Activated CD8-positive, alpha-beta memory T cell treated with anti-CD3 and anti-CD28 coated beads for 4 hours (primary cell): ENCODE measurements around the gene MFSD8.
"Not testable (repeated sequence)": the region's sequence is repeated elsewhere in the genome, so short reads cannot be mapped to it uniquely, and the experiment has no call there.

ENCODE experiments used
- DNase-seq, 2 donors: peaks; one replicate each; pipeline ENCODE4 v3.0.0-alpha.2; 2020; ENCODE audit warnings: low read depth in 2 of 2

The MFSD8 gene

DNA sequence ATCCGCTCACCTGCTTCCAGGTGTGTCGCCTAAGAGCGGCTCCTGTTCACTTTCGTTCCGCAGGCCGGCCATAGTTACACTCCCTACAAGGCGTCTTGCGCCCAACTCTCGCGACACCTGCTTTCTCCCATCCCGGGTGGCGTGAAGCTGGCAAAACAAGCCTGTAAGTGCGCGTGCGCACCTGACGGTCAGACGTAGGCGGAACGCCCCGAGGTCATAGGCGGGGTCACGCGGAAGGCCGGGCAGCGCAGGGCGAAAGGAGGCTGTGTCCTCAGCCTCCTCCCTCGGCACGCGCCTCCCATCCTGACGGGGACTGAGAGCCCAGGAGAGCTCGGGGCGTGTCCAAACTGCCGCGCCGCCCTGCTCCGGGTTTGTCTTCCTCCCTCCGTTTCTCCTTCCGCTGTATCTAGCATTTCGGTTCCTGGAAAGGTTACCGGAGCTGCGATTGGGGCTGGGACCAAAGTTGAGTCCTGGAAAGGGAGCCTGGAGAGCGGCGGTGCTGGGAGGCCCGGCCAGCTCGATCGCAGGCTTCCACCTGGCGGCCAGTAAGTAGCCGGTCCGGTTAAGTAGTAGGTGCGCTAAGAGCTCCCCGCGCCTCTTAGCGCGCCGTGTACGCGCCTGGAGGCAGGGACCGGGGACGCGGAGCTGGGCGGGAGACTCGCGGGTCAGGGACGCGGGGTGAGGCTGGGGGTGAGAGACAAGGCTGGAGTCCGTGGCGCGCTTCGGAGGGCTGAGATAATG is at the start of gene MFSD8, which contains the start of gene ABHD18:
TSS of gene MFSD8 (minus strand) at position 112 of the 741 bp plus-strand sequence. CDS start at position 72, 40 bp downstream.
TSS of gene ABHD18 (plus strand) at position 345 of the 741 bp plus-strand sequence. CDS start 17,550 bp downstream, outside the sequence.
- DNase-seq: peak; percentile 98 to 99

- DNase-seq: no peak
Observed at GRCh38 chr4:128009428-128009827, 44.5 kb upstream of the MFSD8 start.

DNA sequence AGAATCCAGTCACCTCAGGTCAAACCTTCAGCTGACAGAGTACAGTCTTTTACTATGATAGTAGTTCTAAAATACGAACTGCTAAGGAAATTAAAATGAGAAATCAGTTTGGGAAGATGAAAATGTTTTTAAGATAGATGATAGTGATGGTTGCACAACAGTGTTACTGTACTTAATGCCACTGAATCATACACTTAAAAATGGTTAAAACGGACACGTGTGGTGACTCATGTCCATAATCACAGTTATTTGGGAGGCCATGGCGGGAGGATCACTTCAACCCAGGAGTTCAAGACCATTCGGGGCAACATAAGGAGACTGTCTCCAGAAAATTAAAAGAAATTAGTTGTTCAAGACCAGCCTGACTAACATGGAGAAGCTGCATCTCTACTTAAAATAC is 41.6 kb upstream of the MFSD8 start:
- DNase-seq: no peak

DNA sequence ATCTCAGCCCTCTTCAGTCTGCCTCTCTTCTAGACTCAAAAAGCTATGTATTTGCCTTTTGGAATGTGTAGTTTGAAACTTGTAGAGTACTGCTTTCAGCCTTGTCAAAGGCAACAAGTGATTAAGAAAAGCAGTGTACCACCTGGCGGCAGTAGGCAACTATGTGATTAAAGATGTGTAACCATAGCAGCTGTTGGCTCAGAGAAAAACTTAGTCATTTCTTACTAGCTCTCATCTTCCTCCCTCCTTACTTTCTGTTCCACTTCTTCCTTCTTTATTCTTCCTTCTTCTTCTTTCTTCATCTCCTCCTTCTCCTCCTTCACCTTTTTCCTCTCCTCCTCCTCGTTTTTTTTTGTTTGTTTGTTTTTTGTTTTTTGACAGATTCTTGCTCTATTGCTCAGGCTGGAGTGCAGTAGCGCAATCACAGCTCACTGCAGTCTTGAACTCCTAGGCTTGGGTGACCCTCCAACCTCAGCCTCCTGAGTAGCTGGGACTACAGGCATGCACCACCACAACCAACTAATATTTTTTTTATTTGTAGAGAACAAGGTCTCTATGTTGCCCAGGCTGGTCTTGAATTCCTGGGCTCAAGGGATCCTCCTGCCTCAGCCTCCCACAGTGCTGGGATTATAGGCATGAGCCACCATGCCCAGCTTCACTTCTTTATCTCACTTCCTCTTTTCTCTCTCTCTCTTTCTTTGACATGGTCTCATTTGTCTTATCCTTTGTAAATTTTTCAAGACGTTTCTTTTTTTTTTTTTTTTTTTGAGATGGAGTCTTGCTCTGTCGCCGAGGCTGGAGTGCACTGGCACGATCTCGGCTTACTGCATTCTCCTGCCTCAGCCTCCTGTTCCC is 32.8 kb upstream of the MFSD8 start:
- DNase-seq: no peak

- DNase-seq: not testable (repeated sequence)
Observed at GRCh38 chr4:127996521-127996920, 31.5 kb upstream of the MFSD8 start.

- no peak for DNase-seq
Observed at GRCh38 chr4:127995776-127996175, 30.8 kb upstream of the MFSD8 start.

- DNase-seq: no peak
Observed at GRCh38 chr4:127993151-127993550, 28.2 kb upstream of the MFSD8 start.

DNA sequence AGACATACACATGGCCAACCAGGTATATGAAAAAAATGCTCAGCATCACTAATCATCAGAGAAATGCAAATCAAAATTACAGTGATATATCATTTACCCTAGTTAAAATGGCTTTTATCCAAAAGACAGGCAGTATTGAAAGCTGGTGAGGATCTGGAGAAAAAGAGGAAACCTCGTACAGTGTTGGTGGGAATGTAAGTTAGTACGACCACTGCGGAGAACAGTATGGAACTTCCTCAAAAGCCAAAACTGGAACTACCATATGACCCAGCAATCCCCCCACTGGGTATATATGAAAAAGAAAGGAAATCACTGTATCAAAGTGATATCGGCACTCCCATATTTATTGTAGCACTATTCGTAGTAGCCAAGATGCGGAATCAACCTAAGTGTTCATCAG is 23.7 kb upstream of the MFSD8 start:
- DNase-seq: no peak

- DNase-seq: no peak
Observed at GRCh38 chr4:127985989-127986388, 21.0 kb upstream of the MFSD8 start.

DNA sequence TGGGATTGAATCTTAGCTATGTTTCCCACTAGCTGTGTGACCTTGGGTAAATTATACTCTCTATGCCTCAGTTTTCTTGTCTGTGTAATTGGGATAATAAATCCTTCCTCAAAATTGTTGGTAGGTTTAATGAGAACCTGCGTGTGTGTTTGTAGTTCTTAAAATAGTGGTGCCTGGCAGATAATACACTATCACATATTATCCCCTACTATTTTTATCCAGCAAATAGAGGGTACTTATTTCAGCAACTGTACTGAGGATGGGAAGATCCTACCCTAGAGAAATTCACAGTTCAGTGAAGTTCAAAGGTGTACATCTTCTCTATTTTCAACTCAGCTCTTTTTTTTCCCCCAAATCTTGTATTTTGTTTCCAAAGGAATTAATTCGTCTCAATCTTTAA is 17.5 kb upstream of the MFSD8 start:
- DNase-seq: no peak

GRCh38 chr4:127978930-127979329 is 14.0 kb upstream of the MFSD8 start:
- no peak for DNase-seq

DNA sequence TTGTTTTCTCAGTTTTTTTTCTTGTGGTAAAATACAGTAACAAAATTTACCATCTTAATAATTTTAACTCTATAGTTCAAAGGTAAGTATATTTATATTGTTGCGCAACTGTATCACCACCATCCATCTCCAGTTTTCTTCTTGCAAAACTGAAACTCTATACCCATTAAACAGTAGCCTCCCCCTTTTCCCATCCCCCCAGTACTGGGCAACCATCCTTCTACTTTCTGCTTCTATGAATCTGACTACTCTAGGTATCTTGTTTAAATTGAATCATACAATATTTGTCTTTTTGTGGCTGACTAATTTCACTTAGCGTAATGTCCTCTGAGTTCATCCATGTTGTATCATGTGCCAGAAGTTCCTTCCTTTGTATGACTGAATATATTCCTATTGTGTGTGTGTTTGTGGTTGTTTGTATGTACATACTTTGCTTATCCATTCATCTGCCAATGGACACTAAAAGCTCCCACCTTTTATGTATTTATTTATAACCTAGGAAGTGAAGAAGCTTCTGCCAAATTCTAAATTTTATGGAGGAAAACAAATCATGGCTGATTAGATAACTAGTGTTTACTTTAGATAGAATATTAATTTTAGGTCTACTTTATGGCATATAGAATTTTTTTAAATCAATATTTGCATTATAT is 10.3 kb upstream of the MFSD8 start:
- no peak for DNase-seq

DNA sequence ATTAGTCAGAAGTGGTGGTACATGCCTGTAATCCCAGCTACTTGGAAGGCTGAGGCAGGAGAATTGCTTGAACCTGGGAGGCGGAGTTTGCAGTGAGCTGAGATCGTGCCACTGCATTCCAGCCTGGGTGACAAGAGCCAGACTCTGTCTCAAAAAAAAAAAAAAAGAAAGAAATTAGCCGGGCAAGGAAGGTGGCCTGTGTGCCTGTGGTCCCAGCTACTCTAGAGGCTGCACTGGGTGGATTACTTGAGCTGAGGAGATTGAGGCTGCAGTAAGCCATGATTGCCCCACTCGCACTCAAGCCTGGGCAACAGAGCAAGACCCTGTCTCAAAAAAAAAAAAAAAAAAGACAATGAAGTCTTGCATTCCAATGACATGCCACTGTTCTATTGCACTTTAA is 6.0 kb upstream of the MFSD8 start:
- DNase-seq: not testable (repeated sequence)

DNA sequence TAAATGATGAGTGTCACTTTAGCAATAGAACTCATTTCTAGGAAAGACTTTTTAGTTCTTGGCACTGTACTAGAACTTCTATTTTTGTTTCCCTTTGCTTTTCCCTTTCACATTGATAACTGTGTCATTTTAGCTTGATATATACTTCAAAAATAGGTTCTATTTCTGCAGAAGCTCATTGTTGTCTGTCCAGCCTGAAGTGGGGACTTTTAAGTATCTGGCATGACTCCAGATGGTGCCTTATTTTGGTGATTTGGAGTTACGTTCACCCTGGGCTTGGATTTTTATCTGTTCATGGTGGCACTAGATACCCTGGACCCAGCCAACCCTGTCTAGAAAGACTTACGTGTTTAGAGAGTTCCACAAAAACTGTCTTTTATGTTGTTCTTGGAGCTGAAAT is 3.6 kb upstream of the MFSD8 start:
- no peak for DNase-seq

DNA sequence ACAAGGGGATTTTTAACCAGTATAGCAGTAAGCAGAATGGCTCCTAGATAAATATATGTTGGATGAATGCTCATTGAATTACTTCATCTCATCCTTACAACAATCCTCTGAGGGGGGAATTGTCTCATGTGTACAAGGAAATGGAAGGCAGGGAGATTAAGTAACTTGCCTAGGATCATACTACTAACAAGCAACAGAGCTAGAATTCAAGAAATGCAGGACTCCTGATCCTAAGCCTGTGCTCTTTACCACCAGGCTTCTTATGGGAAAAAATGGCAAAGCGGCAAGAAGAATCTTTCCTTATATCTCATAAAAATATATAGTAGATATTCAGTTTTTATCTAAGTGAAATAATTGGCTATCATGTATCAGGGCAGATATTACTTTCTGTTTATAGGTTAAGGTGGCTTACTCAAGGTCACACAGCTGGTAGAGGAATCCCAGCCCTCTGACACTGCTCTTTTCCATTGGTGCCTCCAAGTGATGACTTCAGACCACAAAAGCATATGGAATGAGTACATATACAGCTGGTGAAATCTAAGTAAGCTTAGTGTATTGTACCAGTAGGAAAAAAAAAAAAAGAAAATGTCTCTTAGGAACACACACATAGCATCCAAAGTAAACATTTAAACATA is 2.3 kb upstream of the MFSD8 start:
- no peak for DNase-seq

GRCh38 chr4:127965803-127966175 is 816 bp upstream of the MFSD8 start:
- DNase-seq: peak; percentile 51 to 56

- DNase-seq: not testable (repeated sequence)
Observed at GRCh38 chr4:127964426-127965061, 429 bp downstream of the MFSD8 start.

- DNase-seq: not testable (repeated sequence)
Observed at GRCh38 chr4:127963633-127964398, 1.2 kb downstream of the MFSD8 start.

GRCh38 chr4:127959794-127960193 is 5.2 kb downstream of the MFSD8 start:
- no peak for DNase-seq

DNA sequence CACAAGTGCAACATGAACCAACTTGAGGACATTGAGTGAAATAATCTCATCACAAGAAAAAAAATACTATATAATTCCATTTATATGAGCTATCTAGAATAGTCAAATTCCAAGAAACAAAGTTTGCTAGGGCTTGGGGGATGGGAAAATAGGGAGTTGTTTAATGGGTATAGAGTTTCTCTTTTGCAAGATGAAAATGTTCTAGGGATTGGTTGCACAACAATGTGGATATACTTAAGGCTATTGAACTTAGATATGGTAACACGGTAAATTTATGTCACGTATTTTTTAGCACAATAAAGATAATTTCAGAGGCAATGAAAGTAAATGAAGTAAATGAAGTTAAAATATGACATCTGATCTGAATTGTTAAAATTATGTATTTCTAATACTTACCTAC is 7.9 kb downstream of the MFSD8 start:
- DNase-seq: no peak

GRCh38 chr4:127936974-127937373 is 28.0 kb downstream of the MFSD8 start:
- no peak for DNase-seq
